ENCODE measurements around the gene CDKL5.

DNA sequence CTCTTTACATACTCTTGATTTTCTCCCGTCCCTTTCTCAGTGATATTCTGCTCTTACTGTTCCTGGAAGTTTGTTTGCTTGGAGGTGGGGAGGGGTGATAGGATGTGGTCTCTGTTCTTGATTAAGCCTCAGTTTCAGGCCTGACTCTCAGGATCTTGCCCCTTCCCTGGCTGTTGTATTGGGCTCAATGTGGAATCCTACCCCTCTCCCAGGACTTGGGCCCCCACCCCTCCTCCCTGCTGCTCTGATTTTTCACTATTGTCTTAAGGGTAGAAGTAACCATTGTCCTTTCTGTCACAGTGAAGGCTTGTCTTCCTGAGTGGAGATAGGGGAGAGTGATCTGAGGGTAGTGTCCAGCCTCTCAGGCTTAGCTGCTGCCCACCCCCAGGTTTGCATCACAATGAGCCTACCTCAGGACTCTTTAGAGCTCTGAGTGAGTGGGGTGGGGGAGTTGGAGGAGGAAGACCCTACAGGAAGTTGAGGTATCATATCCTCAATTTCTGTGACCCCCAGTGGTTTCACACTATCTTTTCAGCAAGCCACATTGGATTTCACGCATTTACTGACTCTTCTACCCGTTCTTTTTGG, 16.5 kb downstream of the CDKL5 start:
- TF ChIP-seq, protein P1, sequence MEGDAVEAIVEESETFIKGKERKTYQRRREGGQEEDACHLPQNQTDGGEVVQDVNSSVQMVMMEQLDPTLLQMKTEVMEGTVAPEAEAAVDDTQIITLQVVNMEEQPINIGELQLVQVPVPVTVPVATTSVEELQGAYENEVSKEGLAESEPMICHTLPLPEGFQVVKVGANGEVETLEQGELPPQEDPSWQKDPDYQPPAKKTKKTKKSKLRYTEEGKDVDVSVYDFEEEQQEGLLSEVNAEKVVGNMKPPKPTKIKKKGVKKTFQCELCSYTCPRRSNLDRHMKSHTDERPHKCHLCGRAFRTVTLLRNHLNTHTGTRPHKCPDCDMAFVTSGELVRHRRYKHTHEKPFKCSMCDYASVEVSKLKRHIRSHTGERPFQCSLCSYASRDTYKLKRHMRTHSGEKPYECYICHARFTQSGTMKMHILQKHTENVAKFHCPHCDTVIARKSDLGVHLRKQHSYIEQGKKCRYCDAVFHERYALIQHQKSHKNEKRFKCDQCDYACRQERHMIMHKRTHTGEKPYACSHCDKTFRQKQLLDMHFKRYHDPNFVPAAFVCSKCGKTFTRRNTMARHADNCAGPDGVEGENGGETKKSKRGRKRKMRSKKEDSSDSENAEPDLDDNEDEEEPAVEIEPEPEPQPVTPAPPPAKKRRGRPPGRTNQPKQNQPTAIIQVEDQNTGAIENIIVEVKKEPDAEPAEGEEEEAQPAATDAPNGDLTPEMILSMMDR (IDR thresholded peaks at IDR 0.05; ENCODE audit: insufficient read depth, low read depth, low read length): no peak
- no peak for TF ChIP-seq EZH2 (IDR thresholded peaks at IDR 0.05; ENCODE audit: insufficient read depth, low read length)
